BJ (cell line): Measurements from ENCODE around the gene COL20A1. TPM values are rescaled to one million over a fixed set of nuclear protein-coding genes. Genes with fewer than 3 reads are reported as not detected.

ENCODE experiments used
- CTCF ChIA-PET: fragments of 350-600 bp; formaldehyde crosslinking; extraction: SDS; loops from one replicate; lab custom pipeline; 2021; ENCODE audit warnings: antibody characterized with exemption, inconsistent platforms; lab: Yijun Ruan, JAX
- POLR2A ChIA-PET: fragments of 300-600 bp; sonication (Branson Sonifier 250); formaldehyde crosslinking; extraction: SDS; loops from one replicate; lab custom pipeline; 2021; ENCODE audit warnings: antibody characterized with exemption; lab: Charles Lee
- DNase-seq: peaks from one replicate; pipeline ENCODE4 v3.0.0-alpha.2; 2011; ENCODE audit warnings: low read depth
- H3K27me3 ChIP-seq: 2 replicates; pipeline ENCODE4 v1.6.0; 2011; ENCODE audit warnings: low read length; ENCODE audit not compliant: control insufficient read depth, insufficient read depth
- H3K36me3 ChIP-seq: 2 replicates; pipeline ENCODE4 v1.5.1; 2011; ENCODE audit warnings: low read length; ENCODE audit not compliant: control insufficient read depth, insufficient read depth
- H3K4me3 ChIP-seq: 2 replicates; pipeline ENCODE4 v1.5.1; 2011; ENCODE audit warnings: low read depth, mild to moderate bottlenecking, control low read depth, low read length
- polyA plus RNA-seq: library from polyadenylated mRNA; depleted of rRNA; stranded (reverse); fragments of >200 nt; gene quantifications from 2 replicates; pipeline ENCODE4 v1.2.3, GENCODE V29; 2011
- TF ChIP-seq, protein P1 (sequence below): IDR thresholded peaks from 2 replicates; pipeline ENCODE4 v1.5.1; 2011; ENCODE audit warnings: low read depth, mild to moderate bottlenecking, control low read depth, inconsistent platforms, low read length, moderate library complexity; ENCODE audit not compliant: insufficient read depth

The COL20A1 gene
- polyA plus RNA-seq, 1 experiment = not detected

DNA sequence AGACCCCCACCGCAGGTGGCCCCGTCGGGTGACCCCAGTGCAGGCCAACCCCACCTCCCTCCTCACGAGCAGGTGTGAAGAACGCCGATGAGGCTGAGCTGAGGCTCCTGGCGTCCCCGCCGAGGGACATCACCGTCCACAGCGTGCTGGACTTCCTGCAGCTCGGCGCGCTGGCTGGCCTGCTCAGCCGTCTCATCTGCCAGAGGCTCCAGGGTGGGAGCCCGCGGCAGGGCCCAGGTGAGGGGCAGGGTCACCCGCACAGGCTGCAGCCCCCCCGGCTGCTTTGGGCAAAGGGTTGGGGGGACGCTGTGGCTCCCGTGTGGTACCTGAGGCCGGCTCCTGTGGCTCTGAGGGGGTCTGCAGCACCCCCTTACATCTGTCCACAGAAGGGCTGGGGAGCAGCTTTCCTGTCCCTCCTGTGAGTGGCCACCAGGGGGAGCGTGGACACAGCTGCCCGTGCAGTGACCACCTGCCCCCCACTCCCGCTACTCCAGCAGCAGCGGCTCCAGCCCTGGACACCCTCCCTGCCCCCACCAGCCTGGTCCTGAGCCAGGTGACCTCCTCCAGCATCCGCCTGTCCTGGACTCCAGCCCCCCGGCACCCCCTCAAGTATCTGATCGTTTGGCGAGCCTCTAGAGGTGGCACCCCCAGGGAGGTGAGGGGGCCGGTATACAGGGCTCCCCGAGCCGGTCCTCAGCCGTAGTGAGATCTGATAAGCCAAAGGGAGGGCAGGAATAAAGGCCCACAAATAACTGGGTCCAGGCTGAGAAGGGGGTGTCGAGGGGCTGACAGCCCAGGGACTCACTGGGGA, 16.5 kb downstream of the COL20A1 start:
- ChIA-PET POLR2A (no interaction called here), CTCF (interaction anchor here (0.8 to 5.2 kb wide), 40 partner anchors 9 to 807 kb away, joined by 3 to 107 read pairs (median 5); partner anchors contain the start of genes ARFGAP1 and COL20A1)
- H3K4me3 ChIP-seq = no peak overlapping the region
- TF ChIP-seq, protein P1, sequence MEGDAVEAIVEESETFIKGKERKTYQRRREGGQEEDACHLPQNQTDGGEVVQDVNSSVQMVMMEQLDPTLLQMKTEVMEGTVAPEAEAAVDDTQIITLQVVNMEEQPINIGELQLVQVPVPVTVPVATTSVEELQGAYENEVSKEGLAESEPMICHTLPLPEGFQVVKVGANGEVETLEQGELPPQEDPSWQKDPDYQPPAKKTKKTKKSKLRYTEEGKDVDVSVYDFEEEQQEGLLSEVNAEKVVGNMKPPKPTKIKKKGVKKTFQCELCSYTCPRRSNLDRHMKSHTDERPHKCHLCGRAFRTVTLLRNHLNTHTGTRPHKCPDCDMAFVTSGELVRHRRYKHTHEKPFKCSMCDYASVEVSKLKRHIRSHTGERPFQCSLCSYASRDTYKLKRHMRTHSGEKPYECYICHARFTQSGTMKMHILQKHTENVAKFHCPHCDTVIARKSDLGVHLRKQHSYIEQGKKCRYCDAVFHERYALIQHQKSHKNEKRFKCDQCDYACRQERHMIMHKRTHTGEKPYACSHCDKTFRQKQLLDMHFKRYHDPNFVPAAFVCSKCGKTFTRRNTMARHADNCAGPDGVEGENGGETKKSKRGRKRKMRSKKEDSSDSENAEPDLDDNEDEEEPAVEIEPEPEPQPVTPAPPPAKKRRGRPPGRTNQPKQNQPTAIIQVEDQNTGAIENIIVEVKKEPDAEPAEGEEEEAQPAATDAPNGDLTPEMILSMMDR = peak; percentile 86
- no peaks in the 10 kb centered on the region; the same call in 1 of the 2 replicates for H3K27me3 ChIP-seq
- H3K36me3 ChIP-seq = no peaks in the 10 kb centered on the region
- no peak for DNase-seq

DNA sequence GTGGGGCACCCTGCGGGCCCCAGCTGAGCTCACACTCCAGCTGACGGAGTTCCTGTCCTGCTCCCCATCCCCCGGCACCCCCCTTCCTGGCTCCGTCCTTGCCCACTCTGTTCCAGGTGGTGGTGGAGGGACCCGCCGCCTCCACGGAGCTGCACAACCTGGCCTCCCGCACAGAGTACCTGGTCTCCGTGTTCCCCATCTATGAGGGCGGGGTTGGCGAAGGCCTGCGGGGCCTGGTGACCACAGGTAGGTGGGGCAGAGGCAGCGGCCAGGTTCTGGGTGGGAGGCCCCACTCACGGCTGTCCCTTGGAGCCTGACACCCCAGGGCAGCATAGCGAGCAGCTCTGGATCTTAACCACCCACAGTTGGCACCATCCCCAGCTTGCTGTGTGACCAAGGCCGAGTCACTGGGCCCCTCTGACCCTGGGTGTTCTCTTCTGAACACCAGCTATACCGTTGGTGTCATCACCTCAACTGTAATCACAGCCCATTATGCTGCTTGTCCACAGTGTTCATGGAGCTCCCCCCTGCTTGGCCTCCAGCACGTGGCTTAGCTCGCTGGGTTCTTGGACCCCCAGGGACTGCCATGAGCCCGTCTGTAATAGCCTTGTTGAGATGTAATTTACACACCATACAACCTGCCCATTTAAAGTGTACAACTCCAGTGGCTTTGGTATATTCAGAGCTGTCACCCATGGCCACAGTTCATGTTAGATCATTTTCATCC, 17.4 kb downstream of the COL20A1 start:
- H3K4me3 ChIP-seq = no peak overlapping the region
- ChIA-PET POLR2A (no interaction called here), CTCF (interaction anchor here (0.8 to 5.2 kb wide), 28 partner anchors 8 to 806 kb away, joined by 3 to 107 read pairs (median 6); partner anchors contain the start of gene ARFGAP1)
- H3K36me3 ChIP-seq = no peaks in the 10 kb centered on the region
- TF ChIP-seq, protein P1 = no peak
- no peak for DNase-seq
- no peaks in the 10 kb centered on the region; the same call in 1 of the 2 replicates for H3K27me3 ChIP-seq

DNA sequence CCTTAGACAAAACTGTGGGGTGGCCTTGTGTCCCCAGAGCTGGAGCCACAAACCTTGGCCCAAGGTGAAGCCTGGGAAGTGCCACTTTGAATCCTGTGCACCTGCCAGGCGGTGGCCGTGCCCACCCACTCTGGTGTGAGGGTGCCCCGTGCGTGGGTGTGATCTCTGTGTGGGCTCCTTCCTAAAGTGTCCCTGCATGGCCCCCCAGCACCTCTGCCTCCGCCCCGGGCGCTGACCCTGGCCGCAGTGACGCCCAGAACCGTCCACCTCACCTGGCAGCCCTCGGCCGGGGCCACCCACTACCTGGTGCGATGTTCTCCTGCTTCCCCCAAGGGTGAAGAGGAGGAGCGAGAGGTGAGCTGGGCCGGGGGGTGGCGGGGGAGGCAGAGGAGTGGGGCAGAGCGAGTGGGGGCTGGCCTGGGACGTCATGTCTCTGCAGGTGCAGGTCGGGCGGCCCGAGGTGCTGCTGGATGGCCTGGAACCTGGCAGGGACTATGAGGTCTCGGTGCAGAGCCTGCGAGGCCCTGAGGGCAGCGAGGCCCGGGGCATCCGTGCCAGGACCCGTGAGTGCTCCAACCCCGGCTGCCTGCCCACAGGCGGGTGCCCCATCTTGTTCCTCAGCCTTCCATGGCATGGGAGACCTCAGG, 18.3 kb downstream of the COL20A1 start:
- ChIA-PET POLR2A (no interaction called here), CTCF (interaction anchor here (1.0 to 5.2 kb wide), 9 partner anchors 7 to 87 kb away, joined by 4 to 107 read pairs (median 14); no protein-coding TSS in a partner anchor)
- no peaks in the 10 kb centered on the region; the same call in 1 of the 2 replicates for H3K27me3 ChIP-seq
- H3K4me3 ChIP-seq = no peak overlapping the region
- no peak for DNase-seq
- TF ChIP-seq, protein P1 = no peak
- no peaks in the 10 kb centered on the region for H3K36me3 ChIP-seq

DNA sequence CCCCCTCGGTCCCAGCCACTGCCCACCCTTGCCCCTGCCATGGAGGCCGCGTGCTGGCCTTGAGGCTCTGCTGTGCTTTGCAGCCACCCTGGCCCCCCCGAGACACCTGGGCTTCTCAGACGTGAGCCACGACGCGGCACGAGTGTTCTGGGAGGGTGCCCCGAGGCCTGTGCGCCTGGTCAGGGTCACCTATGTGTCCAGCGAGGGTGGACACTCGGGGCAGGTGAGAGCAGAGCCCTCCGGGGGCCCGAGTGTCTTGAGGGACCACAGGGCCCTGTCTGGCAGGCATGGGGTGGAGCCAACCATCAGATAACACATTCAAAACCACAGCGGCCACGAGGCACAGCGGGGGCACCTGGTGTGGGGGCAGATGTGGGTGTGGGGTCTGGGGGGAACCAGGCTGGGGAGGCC, 18.9 kb downstream of the COL20A1 start:
- no peaks in the 10 kb centered on the region for H3K27me3 ChIP-seq
- CTCF ChIA-PET = no interaction called here
- TF ChIP-seq, protein P1 = no peak
- H3K4me3 ChIP-seq = no peak overlapping the region
- no peak for DNase-seq
- POLR2A ChIA-PET = no interaction called here
- no peaks in the 10 kb centered on the region for H3K36me3 ChIP-seq
